Fibroblast of villous mesenchyme (primary cell): ENCODE results near the gene SYNRG. TPM values are rescaled to one million over a fixed set of nuclear protein-coding genes. Genes with fewer than 3 reads are reported as not detected.

ENCODE experiments used
- small RNA-seq: library from RNA; depleted of rRNA; stranded (forward); fragments of <200 nt; gene quantifications from one replicate; pipeline ENCODE3, GENCODE V24; 2012
- total RNA-seq: library from RNA; depleted of rRNA; stranded (reverse); fragments of >200 nt; gene quantifications from 2 replicates; pipeline ENCODE4 v1.2.3, GENCODE V29; 2012

SYNRG gene
- total RNA-seq, 1 donor, result 22.5 TPM

Small RNAs within 50 kb of the gene (small RNA-seq; reads per million reads assigned to genes)
- gene MIR378J, result not detected

Other genes with a start within 250 kb of the SYNRG start
- gene C17orf78, start 233.4 kb downstream of the SYNRG start, total RNA-seq, result not detected in 2 replicates
- 70.2 and 89.4 TPM in 2 replicates for gene ACACA, start 202.6 kb downstream of the SYNRG start, total RNA-seq
- 15.5 and 16.1 TPM in 2 replicates for gene TADA2A, start 202.5 kb downstream of the SYNRG start, total RNA-seq
- gene DUSP14, start 119.5 kb downstream of the SYNRG start, total RNA-seq, result 65.7 and 91.5 TPM in 2 replicates
- 24.5 and 40.2 TPM in 2 replicates for gene DDX52, start 34.0 kb upstream of the SYNRG start, total RNA-seq
- not detected in 2 replicates for gene HNF1B, start 135.6 kb upstream of the SYNRG start, total RNA-seq